HepG2 (cell line): ENCODE data around the gene RASGRP4.

Source experiments
- CEBPB ChIP-seq: IDR thresholded peaks from 2 replicates; pipeline ENCODE4 v1.6.1; 2011; ENCODE audit warnings: low read depth, low read length, improper control_type of control experiment, borderline replicate concordance
- FOXA1 ChIP-seq, 2 experiments: fragments of 450-650 bp in 1 of 2; sonication (generic) in 1 of 2; formaldehyde crosslinking in 1 of 2; IDR thresholded peaks; 2 replicates each; pipeline versions ENCODE4 v1.4.0 to v1.6.1; 2016 to 2020; ENCODE audit warnings: missing genetic modification reagents in 1 of 2
- FOXM1 ChIP-seq: sonication (generic); formaldehyde crosslinking; IDR thresholded peaks from 2 replicates; pipeline ENCODE4 v1.5.0; 2020; ENCODE audit warnings: missing genetic modification reagents
- HOXA7 ChIP-seq: sonication (generic); formaldehyde crosslinking; IDR thresholded peaks from 2 replicates; pipeline ENCODE4 v1.8.1; 2022; ENCODE audit warnings: mild to moderate bottlenecking, missing genetic modification reagents, moderate library complexity
- IRF2 ChIP-seq: IDR thresholded peaks from 2 replicates; pipeline ENCODE4 v1.6.1; 2018; ENCODE audit warnings: missing genetic modification reagents, missing compliant biosample characterization
- JUND ChIP-seq: sonication (generic); formaldehyde crosslinking; IDR thresholded peaks from 2 replicates; pipeline ENCODE4 v1.8.0; 2022; ENCODE audit warnings: mild to moderate bottlenecking, missing genetic modification reagents
- POLR2A ChIP-seq, 2 experiments: IDR thresholded peaks; 2 replicates each; pipeline ENCODE4 v1.6.1; 2011; ENCODE audit warnings: low read depth in 2 of 2, low read length in 2 of 2, mild to moderate bottlenecking in 1 of 2, moderate library complexity in 1 of 2; ENCODE audit not compliant: insufficient read depth in 1 of 2
- RAD21 ChIP-seq: fragments of 450-650 bp; formaldehyde crosslinking; IDR thresholded peaks from 2 replicates; pipeline ENCODE4 v1.5.0; 2020; ENCODE audit warnings: mild to moderate bottlenecking
- RBM39 ChIP-seq: fragments of 200-400 bp; formaldehyde crosslinking; IDR thresholded peaks from one replicate; pipeline ENCODE4 v1.6.1; 2018; ENCODE audit warnings: antibody characterized with exemption, mild to moderate bottlenecking, low read depth, low read length; ENCODE audit not compliant: poor library complexity, severe bottlenecking
- REPIN1 ChIP-seq: sonication (generic); formaldehyde crosslinking; IDR thresholded peaks from 2 replicates; pipeline ENCODE4 v1.8.0; 2022; ENCODE audit warnings: missing genetic modification reagents, low read depth, mild to moderate bottlenecking, borderline replicate concordance
- RORA ChIP-seq: sonication (generic); formaldehyde crosslinking; IDR thresholded peaks from 2 replicates; pipeline ENCODE4 v1.5.0; 2020; ENCODE audit warnings: mild to moderate bottlenecking, missing genetic modification reagents, moderate library complexity
- ZSCAN5A ChIP-seq: sonication (generic); formaldehyde crosslinking; IDR thresholded peaks from 2 replicates; pipeline ENCODE4 v1.8.0; 2022; ENCODE audit warnings: mild to moderate bottlenecking, missing genetic modification reagents, borderline replicate concordance
- TF ChIP-seq, protein P1 (sequence below): sonication (generic); formaldehyde crosslinking; IDR thresholded peaks from 2 replicates; pipeline ENCODE4 v1.5.0; 2020; ENCODE audit warnings: mild to moderate bottlenecking, missing genetic modification reagents, moderate library complexity

DNA sequence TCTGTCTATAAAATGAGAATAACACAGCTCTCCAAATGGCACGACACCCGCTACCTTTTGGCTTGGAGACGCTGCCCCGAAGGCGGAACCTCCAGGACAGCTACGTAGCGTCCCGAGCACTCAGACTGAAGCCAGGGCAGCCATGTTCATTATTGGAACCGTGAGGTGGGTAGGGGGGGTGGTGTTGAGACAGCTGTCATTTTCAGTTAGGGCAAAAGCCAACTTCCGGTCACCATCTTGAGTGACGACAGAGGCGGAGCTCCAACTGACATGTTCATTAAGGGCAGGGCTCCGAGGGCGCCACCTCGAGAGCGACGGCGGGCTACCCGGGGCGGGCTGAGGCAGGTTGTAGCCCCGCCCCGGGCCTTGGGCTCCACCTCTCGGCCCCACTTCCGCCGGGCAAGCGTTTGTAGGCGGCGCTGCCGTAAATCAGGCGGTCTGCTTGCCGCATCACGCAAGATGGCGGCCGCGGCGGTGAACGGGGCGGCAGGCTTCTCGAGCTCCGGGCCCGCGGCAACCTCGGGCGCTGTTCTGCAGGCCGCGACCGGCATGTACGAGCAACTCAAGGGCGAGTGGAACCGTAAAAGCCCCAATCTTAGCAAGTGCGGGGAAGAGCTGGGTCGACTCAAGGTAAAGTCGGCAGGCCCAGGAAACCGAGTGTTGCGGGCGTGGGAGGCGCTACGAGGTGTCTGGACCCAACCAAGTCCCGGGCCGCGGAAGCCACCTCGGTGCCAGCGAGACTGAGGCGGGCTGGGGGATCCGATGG lies 51.5 kb downstream of the RASGRP4 start, which contains the start of gene PSMD8:
- TF ChIP-seq CEBPB, result no peak
- TF ChIP-seq RBM39, result no peak
- TF ChIP-seq, protein P1, sequence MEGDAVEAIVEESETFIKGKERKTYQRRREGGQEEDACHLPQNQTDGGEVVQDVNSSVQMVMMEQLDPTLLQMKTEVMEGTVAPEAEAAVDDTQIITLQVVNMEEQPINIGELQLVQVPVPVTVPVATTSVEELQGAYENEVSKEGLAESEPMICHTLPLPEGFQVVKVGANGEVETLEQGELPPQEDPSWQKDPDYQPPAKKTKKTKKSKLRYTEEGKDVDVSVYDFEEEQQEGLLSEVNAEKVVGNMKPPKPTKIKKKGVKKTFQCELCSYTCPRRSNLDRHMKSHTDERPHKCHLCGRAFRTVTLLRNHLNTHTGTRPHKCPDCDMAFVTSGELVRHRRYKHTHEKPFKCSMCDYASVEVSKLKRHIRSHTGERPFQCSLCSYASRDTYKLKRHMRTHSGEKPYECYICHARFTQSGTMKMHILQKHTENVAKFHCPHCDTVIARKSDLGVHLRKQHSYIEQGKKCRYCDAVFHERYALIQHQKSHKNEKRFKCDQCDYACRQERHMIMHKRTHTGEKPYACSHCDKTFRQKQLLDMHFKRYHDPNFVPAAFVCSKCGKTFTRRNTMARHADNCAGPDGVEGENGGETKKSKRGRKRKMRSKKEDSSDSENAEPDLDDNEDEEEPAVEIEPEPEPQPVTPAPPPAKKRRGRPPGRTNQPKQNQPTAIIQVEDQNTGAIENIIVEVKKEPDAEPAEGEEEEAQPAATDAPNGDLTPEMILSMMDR (CRISPR knock-in tag), result peak; percentile 65
- peak; percentile 61; the same call in 1 of the 2 replicates for TF ChIP-seq JUND (CRISPR knock-in tag)
- peak; percentile 91 to 94 for TF ChIP-seq POLR2A (IDR thresholded peaks at IDR 0.05; ENCODE audit: insufficient read depth in 1 of 2, low read depth in 2 of 2, low read length in 2 of 2)
- no peak for TF ChIP-seq RORA (CRISPR knock-in tag)
- TF ChIP-seq REPIN1 (CRISPR knock-in tag), result no peak
- no peak for TF ChIP-seq FOXA1 (IDR thresholded peaks at IDR 0.05)
- peak; percentile 36; the same call in 1 of the 2 replicates for TF ChIP-seq FOXA1 (CRISPR knock-in tag; IDR thresholded peaks at IDR 0.05)
- TF ChIP-seq IRF2 (CRISPR knock-in tag), result 0 out of 2 replicates have a peak, but pooled peaks have one; percentile 65
- TF ChIP-seq RAD21 (CRISPR knock-in tag), result no peak; the same call in 1 of the 2 replicates
- TF ChIP-seq FOXM1 (CRISPR knock-in tag), result no peak
- TF ChIP-seq ZSCAN5A (CRISPR knock-in tag), result peak; percentile 67; the same call in 1 of the 2 replicates
- no peak for TF ChIP-seq HOXA7 (CRISPR knock-in tag)
